ENCODE results near the gene SLC6A5. TPM values are rescaled to one million over a fixed set of nuclear protein-coding genes. Genes with fewer than 3 reads are reported as not detected.

Gene SLC6A5
- total and polyA plus RNA-seq, 10 of the 15 experiments (the other 5 are each of a cell fraction or from before 2014, with no cell fraction given) = 0.01 TPM; not detected in 9

DNA sequence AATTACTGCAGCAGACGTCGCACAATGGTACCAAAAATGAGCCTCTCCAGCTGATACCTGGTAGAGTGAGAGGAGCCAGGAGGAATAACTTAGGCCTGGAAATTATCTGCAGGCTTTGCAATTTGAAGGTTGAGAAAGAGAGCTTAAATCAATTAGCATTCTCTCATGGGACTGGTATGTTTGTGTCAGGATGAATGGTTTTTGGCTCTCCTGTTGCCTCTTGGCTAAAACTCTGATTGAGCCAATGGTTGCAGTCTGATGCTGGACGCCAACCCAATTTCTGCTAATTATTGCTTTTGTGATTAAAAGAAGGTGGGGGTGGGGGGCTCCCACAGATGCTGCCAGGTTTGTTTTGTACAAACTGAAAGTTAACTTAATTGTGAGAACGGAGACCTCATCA, 57.5 kb downstream of the SLC6A5 start:
- Histone ChIP-seq H3K4me3 (no peak overlapping the region), H3K9ac (ENCODE audit: control insufficient read depth, insufficient read depth, low read length) (no peak overlapping the region), H4K20me1 (ENCODE audit: control insufficient read depth, insufficient read depth) (no peaks in the 10 kb centered on the region), H3K27me3 (replicated peaks in 1 of 2; ENCODE audit: control insufficient read depth in 2 of 2, insufficient read depth in 2 of 2, low read length in 1 of 2) (no peaks in the 10 kb centered on the region), H3K4me2 (ENCODE audit: control insufficient read depth, insufficient read depth) (no peak overlapping the region), H3K27ac (ENCODE audit: control insufficient read depth, insufficient read depth) (no peak overlapping the region), H3K36me3 (ENCODE audit: control insufficient read depth in 2 of 2, insufficient read depth in 2 of 2, low read length in 1 of 2) (no peaks in the 10 kb centered on the region), H3K79me2 (ENCODE audit: control insufficient read depth, insufficient read depth, low read length) (no peaks in the 10 kb centered on the region), H2AFZ (ENCODE audit: control insufficient read depth, low read depth, low read length) (no peak overlapping the region), H3K9me3 (replicated peaks; ENCODE audit: control insufficient read depth, insufficient read depth, low read length) (no peaks in the 10 kb centered on the region), H3K4me1 (ENCODE audit: control insufficient read depth, insufficient read depth, low read length) (no peaks in the 10 kb centered on the region)
- intact Hi-C loops (cut with micrococcal nuclease; ENCODE audit: unreplicated experiment) (no loop called here), in situ Hi-C loops (cut with MboI) (no loop called here)
- POLR2A ChIA-PET = no interaction called here
- 54% methylated on average over 4 of the region's 4 CpGs for WGBS (ENCODE audit: insufficient coverage, insufficient replicate concordance, low lambda C conversion rate, missing lambda C conversion rate)
- no TSS peak for BruUV-seq (replicated peaks)
- ATAC-seq = no peak
- no peak for DNase-seq (ENCODE audit: low read depth, low spot score)
- no peak for TF ChIP-seq NR2C1 (IDR thresholded peaks at IDR 0.05)
- no peak for TF ChIP-seq MEF2A (IDR thresholded peaks at IDR 0.05; ENCODE audit: insufficient read depth, low read depth, low read length)
- TF ChIP-seq TCF12 (IDR thresholded peaks at IDR 0.05; ENCODE audit: low read depth, low read length) = no peak
- TF ChIP-seq SMC3 (IDR thresholded peaks at IDR 0.05; ENCODE audit: borderline replicate concordance, low read length) = no peak
- no peak for TF ChIP-seq EZH2 (IDR thresholded peaks at IDR 0.05; ENCODE audit: borderline replicate concordance, control insufficient read depth, low read depth, low read length)
- CTCF ChIA-PET = interaction anchor here (1.8 kb wide), 1 partner anchor 9 kb away, joined by 7 read pairs; no protein-coding TSS in a partner anchor
- no peak for FAIRE-seq
- RAD21 ChIA-PET (ENCODE audit: unreplicated experiment) = interaction anchor here (0.9 to 1.0 kb wide), 2 partner anchors 9 to 859 kb away, joined by 3 read pairs; no protein-coding TSS in a partner anchor
- SMC1A ChIA-PET (ENCODE audit: uncharacterized antibody, unreplicated experiment) = interaction anchor here (0.7 kb wide), 1 partner anchor 17 kb away, joined by 3 read pairs; no protein-coding TSS in a partner anchor

GRCh38 chr11:20658135-20658534, 58.7 kb downstream of the SLC6A5 start:
- ATAC-seq = no peak
- in situ Hi-C loops (cut with MboI) = no loop called here
- CTCF ChIA-PET = no interaction called here
- no peak for TF ChIP-seq CHD4 (IDR thresholded peaks at IDR 0.05)
- TF ChIP-seq RAD21 (IDR thresholded peaks at IDR 0.05; ENCODE audit: insufficient read depth, low read depth, low read length) = no peak
- no peak for TF ChIP-seq ZBED1 (IDR thresholded peaks at IDR 0.05; ENCODE audit: borderline replicate concordance)
- TF ChIP-seq SUPT20H (IDR thresholded peaks at IDR 0.05; ENCODE audit: borderline replicate concordance, control insufficient read depth, low read depth, low read length) = no peak
- TF ChIP-seq TARDBP (IDR thresholded peaks at IDR 0.05; ENCODE audit: borderline replicate concordance) = no peak
- no peak for TF ChIP-seq ESRRA (IDR thresholded peaks at IDR 0.05; ENCODE audit: low read length)
- no peak for TF ChIP-seq USF1 (IDR thresholded peaks at IDR 0.05; ENCODE audit: borderline replicate concordance, extremely low read length, insufficient read depth, low read depth, low read length)
- TF ChIP-seq, protein P1, sequence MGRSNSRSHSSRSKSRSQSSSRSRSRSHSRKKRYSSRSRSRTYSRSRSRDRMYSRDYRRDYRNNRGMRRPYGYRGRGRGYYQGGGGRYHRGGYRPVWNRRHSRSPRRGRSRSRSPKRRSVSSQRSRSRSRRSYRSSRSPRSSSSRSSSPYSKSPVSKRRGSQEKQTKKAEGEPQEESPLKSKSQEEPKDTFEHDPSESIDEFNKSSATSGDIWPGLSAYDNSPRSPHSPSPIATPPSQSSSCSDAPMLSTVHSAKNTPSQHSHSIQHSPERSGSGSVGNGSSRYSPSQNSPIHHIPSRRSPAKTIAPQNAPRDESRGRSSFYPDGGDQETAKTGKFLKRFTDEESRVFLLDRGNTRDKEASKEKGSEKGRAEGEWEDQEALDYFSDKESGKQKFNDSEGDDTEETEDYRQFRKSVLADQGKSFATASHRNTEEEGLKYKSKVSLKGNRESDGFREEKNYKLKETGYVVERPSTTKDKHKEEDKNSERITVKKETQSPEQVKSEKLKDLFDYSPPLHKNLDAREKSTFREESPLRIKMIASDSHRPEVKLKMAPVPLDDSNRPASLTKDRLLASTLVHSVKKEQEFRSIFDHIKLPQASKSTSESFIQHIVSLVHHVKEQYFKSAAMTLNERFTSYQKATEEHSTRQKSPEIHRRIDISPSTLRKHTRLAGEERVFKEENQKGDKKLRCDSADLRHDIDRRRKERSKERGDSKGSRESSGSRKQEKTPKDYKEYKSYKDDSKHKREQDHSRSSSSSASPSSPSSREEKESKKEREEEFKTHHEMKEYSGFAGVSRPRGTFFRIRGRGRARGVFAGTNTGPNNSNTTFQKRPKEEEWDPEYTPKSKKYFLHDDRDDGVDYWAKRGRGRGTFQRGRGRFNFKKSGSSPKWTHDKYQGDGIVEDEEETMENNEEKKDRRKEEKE (IDR thresholded peaks at IDR 0.05) = no peak
- no peak for TF ChIP-seq TBL1XR1 (IDR thresholded peaks at IDR 0.05; ENCODE audit: low read depth, low read length)
- no peak for TF ChIP-seq ZSCAN29 (IDR thresholded peaks at IDR 0.05)
- no peak for TF ChIP-seq RBBP5 (conservative IDR thresholded peaks at IDR 0.05)
- no peak for TF ChIP-seq PAX8 (IDR thresholded peaks at IDR 0.05)

More at GRCh38 chr11:20658135-20658534, 58.7 kb downstream of the SLC6A5 start:
- Histone ChIP-seq H3K4me1 (ENCODE audit: control insufficient read depth, insufficient read depth, low read length) (no peaks in the 10 kb centered on the region), H3K79me2 (ENCODE audit: control insufficient read depth, insufficient read depth, low read length) (no peaks in the 10 kb centered on the region), H3K27ac (ENCODE audit: control insufficient read depth, insufficient read depth) (no peak overlapping the region), H3K9me3 (replicated peaks; ENCODE audit: control insufficient read depth, insufficient read depth, low read length) (no peaks in the 10 kb centered on the region), H3K4me2 (ENCODE audit: control insufficient read depth, insufficient read depth) (no peak overlapping the region), H3K36me3 (ENCODE audit: control insufficient read depth in 2 of 2, insufficient read depth in 2 of 2, low read length in 1 of 2) (no peaks in the 10 kb centered on the region), H4K20me1 (ENCODE audit: control insufficient read depth, insufficient read depth) (no peaks in the 10 kb centered on the region), H3K27me3 (replicated peaks in 1 of 2; ENCODE audit: control insufficient read depth in 2 of 2, insufficient read depth in 2 of 2, low read length in 1 of 2) (no peaks in the 10 kb centered on the region), H2AFZ (ENCODE audit: control insufficient read depth, low read depth, low read length) (no peak overlapping the region), H3K4me3 (no peak overlapping the region), H3K9ac (ENCODE audit: control insufficient read depth, insufficient read depth, low read length) (no peak overlapping the region)
- WGBS (ENCODE audit: insufficient coverage, insufficient replicate concordance, low lambda C conversion rate, missing lambda C conversion rate) = 0% methylated on average over 1 of the region's 1 CpG
- ChIA-PET SMC1A (ENCODE audit: uncharacterized antibody, unreplicated experiment) (no interaction called here), POLR2A (no interaction called here), RAD21 (ENCODE audit: unreplicated experiment) (no interaction called here)
- DNase-seq (ENCODE audit: low read depth, low spot score) = no peak
- FAIRE-seq = no peak
- no TSS peak for BruUV-seq (replicated peaks)
- intact Hi-C loops (cut with micrococcal nuclease; ENCODE audit: unreplicated experiment) = no loop called here

Measured in GM12878 (cell line).